Inflammatory macrophage treated with lipopolysaccharide for 4 hours (primary cell): ENCODE data around the gene SOX5.
"Not testable (repeated sequence)": the region's sequence is repeated elsewhere in the genome, so short reads cannot be mapped to it uniquely, and the experiment has no call there.

ENCODE experiments used
- DNase-seq: peaks from one replicate; pipeline ENCODE4 v3.0.0-alpha.2; 2020

SOX5 gene

DNA sequence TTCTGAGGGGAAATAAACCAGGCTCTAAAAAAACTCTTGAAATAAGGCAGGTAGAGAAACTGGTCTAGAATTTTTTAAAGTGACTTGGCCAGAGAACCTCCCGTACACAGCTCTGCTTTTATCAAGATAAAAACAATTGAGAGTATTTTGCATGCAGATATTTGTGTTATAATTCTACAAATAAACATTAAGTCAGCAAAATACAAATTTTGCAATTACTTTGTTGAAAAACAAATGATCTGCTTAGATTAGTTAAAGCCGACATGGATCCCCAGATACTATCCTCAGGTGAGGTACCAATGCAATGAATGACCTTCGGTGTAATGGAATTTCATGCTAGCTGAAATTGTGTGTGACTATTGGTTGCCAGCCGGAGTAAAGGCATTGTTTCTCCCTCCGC is 197.2 kb downstream of the SOX5 start:
- no peak for DNase-seq

DNA sequence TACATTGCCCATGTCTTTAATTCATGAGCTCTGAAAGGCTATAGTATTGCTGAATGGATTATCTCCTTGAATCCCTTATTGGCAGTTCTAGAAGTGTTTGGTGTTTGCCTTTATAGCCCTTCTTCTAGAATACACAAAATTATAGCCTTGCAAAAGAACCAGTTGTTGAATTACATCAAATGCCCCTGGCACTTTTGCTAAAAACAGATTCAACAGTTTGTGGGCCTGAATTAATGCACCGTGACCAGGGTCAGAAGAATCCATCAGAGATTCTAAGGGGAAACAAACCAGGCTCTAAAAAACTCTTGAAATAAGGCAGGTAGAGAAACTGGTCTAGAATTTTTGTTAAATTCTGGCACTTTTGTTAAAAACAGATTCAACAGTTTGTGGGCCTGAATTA is 197.8 kb downstream of the SOX5 start:
- DNase-seq: no peak

DNA sequence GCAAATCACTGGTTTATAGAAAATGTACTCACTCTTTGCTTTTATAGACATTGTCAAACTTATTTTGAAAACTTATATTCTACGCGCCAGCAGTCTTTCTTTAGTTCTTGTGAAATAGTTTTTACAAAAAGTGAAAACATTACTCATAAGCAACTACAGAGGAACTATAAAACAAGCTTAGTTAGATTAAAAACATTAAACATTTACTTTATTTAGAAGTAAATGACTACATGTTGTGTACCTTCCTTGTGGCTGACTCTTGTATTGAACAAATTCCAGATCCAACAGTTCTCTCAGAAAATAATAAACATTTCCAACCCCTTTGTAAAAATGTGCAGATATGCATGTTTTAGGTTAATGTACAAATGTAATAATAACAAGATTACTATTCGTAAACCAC is 198.5 kb downstream of the SOX5 start:
- no peak for DNase-seq

DNA sequence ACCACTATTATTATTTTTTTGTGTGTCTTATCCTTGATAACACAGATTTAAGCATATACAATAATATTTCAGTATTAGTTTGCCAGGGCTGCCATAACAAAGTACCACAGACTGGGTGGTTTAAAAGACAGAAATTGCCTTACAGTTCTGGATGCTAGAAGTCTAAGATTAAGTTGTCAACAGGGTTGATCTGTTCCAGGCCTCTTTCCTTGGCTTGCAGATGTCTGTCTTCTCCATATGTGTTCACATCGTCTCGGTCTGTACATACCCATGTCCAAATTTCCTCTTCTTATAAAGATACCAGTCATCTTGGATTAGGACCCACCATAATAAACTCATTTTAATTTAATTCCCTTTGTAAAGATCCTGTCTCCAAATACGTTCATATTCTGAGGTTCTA is 204.8 kb downstream of the SOX5 start:
- DNase-seq: no peak

DNA sequence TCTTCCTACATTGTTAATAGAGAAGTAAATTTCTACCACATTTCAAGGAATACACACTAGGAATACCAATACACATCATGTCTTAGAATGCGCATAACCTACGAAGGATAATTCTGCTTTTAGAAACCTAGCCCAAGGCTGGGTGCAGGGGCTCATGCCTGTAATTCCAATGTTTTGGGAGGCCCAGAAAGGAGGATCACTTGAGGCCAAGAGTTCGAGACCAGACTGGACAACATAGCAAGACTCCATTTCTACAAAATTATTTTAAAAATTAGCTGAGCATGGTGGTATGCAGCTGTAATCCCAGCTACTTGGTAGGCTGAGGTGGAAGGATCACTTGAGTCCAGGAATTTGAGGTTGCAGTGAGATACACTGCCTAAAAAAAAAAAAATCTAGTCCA is 206.9 kb downstream of the SOX5 start:
- no peak for DNase-seq

DNA sequence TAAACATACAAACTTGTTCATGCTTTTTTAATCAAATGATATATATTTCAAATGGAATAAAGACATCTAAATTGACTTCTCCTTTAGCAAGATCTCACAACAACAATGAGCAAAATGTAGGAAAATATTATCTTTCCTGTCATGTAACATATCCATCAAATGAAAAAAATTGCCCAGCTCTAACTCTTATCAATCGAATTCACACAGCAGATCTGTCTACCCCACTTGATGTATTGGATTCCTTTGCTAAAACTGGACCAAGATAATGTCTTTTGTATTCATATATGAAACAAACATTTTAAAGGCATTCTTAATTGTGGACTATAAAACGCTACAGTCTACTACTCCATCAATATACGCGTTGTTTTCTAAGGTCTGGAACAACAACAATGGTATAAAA is 218.0 kb downstream of the SOX5 start:
- DNase-seq: no peak

DNA sequence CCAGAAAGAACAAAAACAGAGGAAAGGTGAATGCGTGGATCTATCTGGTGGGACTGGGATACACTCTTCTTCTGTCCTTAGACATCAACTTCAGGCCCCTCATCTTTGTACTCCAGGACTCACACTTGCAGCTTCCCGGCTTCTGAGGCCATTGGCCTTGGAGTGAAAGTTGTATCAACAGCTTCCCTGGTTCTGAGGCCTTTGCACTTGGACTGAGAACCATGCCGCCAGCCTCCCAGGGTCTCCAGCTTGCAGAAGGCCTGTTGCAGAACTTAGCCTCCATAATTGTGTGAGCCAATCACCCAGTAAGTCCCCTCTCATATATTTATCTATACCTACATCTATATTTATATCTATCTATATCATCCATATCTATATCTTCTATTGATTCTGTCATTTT is 218.4 kb downstream of the SOX5 start:
- no peak for DNase-seq

DNA sequence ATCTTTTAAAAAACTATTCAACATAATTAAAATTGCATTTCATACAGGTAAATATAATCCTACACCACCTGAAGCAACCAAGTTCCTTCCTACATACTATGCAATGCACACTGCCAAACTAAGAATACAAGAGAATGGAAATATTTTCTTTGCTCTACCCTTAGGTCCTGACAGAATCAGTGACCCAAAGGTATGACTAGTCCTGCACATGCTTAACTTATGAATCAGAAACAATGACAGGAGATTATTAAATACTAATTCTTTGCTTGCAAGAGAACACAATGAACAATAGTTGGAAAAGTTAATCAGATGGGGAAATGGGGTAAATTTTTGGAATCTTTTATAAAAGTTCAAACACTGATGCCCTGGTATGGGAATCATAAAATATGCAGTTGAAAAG is 220.1 kb downstream of the SOX5 start:
- no peak for DNase-seq

DNA sequence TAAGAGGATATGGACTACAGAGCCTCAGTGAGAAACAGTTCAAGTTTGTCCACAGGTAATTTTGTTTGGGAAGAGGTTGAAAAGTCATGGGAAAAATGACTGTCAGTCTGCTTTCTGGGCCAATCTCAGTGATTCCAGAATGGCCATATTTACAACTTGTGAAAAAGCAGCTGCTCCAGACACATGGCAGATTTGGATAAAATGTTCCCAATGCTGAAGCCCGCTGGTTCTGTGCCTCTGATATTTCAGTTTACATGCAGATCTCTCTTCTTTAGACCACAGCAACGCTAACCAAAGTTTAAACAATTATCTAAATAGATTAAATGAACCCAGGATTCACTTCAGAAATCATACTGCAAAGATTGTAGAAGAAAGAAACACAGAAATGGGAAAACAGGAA is 222.8 kb downstream of the SOX5 start:
- DNase-seq: no peak

DNA sequence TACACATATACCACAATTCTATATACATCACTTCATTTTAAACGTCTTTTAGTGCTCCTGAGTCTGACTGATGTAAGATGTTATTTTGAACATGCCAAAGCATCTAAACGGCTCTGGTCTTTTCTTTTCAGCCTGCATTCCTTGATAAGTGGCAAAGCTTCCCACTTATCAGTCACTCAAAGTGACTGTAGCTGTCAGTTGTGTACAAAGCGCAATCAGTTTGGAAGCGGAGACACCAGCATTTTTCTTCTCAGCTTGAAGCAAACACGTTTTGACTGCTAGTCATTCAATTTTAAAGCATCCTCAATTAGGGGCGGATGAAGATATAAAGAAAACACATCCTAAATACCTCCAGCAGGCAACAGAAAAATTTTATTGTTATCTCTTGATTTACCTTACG is 226.8 kb downstream of the SOX5 start:
- DNase-seq: no peak

DNA sequence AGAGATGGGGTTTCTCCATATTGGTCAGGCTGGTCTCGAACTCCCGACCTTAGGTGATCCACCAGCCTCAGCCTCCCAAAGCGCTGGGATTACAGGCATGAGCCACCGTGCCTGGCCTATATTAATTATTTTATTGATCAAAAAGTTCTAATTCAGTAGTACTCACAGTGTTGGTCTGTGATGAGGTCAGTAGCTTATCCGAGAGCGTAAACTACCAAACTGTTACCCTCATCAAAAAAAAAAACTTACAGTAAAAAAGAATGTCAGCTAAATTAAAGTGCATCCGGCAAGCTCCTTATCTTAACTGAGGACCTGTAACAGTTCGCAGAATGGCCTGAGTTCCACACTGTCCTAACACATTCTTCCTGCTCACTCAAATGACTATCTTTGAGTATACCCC is 228.2 kb downstream of the SOX5 start:
- no peak for DNase-seq

DNA sequence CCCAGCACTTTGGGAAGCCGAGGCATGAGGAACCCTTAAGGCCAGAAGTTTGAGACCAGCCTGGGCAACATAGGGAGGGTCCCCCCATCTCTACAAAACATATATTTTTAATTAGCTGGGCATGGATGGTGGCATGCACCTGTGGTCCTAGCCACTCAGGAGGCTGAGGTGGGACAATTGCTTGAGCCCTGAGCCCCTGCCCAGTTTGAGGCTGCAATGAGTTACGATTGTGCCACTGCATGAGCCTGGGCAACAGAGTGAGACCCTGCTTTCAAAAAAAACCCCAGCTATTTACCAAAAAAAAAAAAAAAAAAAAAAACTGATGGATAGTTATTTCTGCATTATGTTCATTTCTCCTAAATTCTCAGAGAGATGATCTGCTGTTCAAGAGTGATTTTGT is 230.0 kb downstream of the SOX5 start:
- DNase-seq: no peak

DNA sequence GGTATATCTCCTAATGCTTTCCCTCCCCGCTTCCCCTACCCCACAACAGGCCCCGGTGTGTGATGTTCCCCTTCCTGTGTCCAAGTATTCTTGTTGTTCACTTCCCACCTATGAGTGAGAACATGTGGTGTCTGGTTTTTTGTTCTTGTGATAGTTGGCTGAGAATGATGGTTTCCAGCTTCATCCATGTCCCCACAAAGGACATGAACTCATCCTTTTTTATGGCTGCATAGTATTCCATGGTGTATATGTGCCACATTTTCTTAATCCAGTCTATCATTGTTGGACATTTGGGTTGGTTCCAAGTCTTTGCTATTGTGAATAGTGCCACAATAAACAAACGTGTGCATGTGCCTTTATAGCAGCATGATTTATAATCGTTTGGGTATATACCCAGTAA is 239.1 kb downstream of the SOX5 start:
- DNase-seq: not testable (repeated sequence)

DNA sequence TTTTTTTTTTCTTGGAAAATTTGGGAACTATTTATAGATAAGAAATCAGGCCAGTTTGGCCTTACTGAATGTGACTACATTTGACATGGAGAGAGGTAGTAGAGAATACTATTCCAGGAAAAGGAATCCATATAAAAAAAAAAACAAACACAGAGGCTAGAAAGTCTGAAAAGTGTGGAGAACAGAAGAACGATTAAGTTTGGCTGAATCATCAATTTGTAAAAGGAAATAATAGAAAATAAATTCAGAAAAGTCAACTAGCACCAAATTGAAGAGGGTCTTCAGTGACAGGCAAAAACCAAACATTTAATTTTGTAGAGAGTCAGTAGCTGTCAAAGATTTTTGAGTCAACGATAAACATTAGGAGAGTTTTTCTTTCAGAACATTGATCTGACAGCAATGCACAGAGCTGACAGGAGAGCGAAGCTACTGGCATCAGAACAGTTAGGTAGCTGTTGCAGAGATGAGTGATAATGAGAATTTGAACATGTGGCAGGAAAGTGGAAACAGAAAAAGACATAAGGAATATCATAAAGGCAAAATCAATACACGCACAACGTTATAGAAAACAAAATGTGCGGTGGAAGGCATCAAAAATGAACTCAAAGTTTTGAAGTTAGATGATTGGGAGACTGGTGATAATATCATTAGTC is 241.2 kb downstream of the SOX5 start:
- DNase-seq: no peak

DNA sequence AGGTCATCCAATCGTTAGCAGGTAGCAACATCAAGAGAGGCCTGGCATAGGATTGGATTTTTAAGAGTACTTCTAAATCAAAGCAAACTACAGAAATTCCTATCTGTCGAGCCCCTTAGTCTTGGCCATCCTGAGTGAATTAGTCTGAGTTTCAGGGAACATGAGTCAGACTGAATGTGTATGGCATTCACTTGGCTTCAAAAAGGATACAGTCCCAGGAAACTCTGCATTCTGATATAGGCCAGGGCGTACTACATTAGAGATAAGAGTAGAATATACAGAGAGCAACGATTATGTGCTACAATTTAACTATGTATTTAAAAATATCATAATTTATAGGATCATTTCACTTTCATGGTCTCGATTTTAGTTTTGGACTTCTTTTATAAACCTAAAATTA is 242.2 kb downstream of the SOX5 start:
- DNase-seq: no peak

DNA sequence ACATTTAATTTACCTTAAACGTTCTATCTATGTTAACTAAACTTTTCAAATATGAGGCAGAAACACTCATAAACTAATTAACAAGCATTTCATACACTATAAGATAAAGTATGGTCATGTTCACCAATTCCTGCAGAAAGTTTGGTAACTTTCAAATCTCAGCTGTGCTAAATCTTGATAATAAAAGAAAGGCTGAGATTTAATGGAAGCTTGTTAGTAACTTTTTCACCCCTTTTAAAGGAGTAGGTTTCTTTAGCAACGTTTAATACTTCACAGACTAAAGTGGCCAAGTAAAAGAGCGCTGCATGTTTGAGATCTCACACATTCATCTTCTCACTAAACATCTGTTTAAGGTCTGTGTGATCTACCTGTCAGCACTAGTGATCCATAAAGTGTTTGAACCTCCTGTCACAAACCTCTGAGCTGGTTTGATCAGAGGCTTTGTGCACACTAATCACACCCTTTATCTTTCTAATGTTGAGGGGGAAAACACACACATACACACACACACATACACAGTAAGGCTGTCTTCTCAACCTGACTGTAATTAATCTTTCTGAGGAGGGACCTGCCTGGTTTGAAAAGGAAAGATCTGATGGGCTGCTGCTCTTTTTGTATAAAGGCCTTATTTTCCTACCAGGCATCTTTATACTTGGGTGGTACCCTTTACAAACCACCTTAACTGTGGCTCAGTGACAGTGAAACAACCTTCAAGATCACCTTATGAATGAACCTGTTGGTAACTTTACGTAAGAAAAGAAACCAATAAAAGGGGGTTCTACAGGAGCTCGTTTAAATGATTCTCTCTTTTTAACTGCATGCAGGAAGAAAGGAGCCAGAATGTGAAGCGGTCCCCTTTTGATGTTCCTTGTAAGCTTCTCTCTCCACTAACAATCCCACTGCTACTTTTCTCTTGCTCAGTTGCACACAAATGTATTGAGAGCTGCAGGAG is 244.2 kb downstream of the SOX5 start:
- no peak for DNase-seq

DNA sequence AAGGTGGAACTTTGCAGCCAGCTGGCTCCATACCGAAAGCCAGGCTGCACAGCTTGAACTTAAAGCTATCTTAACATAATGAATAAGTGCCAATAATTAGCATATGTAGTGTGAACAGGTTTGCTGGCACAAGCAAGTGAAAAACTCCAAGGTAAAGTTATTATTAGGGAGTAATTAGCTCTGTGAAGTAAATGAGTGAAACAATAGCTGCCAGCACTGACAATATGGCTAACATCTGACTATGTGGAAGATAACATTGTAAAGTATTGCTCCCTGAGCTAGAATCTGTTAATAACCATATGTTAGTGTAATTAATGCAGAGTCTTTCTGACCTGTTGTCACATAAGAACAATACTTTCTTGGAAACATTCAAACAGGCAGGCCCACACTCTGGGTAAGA is 246.4 kb downstream of the SOX5 start:
- DNase-seq: no peak

DNA sequence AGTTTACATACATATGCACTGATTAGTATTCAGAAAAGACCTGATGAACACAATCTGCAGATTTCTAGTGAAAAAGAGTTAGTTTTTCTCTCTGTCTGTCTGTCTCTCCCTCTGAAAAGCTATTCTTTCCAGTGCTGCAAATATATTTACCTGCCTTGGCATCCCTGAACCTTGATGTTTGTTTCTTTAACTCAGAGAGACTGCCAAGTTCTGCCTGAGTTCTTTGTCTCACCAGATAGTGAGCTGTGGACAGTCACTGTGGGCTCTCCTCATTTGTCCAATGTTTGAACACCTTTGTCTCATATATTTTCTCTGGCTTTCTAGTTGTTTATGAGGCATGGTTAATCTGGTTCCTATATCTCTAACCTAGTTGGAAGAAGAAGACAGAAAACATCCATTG is 250.4 kb downstream of the SOX5 start:
- no peak for DNase-seq

DNA sequence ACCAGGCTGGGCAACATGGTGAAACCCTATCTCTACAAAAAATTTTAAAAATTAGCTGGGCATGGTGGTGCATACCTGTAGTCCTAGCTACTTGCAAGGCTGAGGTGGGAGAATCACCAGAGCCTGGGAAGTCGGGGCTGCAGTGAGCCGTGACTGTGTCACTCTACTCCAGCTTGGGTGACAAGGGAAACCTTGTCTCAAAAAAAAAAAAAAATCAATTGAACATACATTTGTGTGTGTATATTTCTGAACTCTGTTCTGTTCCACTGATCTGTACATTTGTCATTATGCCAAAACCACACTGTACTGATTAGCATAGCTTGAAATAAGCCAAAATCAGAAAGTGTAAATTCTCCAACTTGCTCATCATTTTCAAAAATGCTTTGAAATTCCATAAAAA is 254.6 kb downstream of the SOX5 start:
- DNase-seq: no peak

DNA sequence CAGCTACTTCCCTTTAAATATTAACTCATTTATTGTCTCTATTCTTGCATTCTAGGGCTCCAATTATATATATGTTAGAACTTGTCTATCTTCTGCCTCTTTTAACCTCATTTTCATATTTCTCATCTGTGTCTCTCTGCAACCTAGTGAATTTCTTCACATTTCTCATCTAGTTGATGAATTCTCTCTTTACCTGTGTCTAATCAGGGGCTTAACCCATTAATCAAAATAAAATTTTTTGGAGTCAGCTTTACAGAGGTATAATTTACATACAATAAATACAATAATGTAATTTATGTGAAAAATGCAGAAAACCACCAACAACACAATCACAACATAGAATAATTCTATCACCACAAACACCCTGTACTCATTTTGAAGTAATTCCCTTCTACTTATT is 255.2 kb downstream of the SOX5 start:
- no peak for DNase-seq

DNA sequence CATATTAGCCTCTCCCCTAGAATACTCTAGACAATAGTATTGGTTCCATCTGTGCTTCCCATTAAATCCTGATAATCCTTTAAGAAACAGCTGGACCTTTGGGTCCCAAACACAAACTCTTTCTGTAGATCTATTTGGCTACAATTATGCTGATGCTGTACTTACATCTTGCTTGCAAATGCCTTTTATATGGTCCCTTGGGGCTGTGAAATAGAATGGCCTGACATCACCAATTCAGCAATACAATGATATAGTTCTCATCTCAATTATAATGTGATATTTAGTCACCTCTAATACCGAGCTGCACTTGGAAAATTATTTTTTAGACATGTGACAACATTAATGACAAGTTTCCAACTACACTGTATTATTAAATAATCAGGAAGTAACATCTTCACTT is 261.5 kb downstream of the SOX5 start:
- DNase-seq: no peak

DNA sequence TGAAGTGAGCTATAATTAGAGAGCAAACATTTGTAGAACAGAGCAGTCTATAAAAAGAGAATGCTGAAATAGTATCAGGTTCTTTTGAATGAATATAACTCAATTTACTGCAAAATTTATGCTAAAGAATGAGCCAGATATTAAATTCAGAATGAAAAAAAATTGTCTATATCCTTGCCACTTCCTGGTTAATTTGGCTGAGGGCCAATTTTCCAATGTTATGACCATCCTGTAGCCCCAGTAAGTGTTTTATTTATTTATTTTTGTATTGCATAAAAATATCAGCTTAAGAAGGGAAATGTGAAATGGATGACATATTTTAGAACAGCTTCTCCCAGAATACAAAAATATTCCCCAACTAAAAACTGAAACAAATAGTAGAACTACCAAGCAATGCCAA is 263.4 kb downstream of the SOX5 start:
- no peak for DNase-seq

DNA sequence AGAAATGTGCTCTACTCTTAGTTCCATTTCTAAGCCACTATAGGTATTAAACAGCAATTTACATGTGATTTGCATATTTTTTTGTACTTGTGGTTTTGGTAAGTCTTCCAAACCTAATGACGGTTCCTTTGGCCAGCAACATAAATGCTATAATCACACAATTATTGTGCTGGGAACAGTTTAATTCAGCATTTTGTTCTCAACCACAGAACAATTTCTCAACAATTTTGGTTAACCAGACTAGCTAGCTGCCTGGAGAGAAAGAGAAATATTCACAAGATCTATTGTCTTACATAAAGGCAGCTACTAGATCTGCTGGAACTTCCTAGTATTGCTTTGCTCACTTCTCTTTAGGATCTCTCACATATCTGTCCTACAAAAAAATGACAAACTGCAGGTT is 265.3 kb downstream of the SOX5 start:
- DNase-seq: no peak

DNA sequence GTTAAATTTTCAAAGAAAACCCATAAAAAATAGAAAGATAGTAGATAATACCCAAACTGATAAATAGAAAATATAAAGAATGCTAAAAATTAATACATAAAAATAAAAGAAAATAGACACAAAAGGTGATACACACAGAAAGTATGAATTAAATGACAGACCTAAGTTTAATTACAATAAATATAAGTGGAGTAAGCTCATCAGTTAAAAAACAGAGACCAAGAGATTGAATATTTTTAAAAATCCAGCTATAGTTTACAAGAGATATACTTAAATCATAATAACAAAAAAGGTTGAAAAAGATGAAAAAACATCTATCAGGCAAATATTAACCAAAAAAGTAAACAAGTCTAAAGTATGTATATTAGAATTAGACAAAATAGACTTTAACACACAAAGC is 268.2 kb downstream of the SOX5 start:
- no peak for DNase-seq

DNA sequence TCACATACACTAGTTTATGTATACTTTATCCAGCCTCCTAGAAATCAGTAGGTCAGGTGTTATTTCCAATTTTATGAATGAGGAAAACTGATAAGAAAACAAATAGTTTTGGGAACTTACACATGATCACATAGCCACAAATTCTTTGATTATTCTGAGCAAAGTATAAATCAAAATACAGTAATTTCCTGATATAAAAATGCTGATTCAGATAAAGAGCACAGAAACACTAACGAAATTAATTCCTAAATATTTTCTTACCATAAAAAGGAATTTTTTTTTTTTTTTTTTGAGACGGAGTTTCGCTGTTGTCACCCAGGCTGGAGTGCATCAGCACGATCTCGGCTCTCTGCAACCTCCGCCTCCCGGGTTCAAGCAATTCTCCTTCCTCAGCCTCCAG is 275.4 kb downstream of the SOX5 start:
- no peak for DNase-seq
